Stimulated activated CD4-positive, alpha-beta T cell treated with anti-CD3 and anti-CD28 coated beads, Interleukin-2, amount 100 ng/mL, for 4 hours (primary cell): Measurements from ENCODE around the gene ZBTB43.
"Not testable (repeated sequence)": the region's sequence is repeated elsewhere in the genome, so short reads cannot be mapped to it uniquely, and the experiment has no call there.

ENCODE experiments used
- DNase-seq: peaks from one replicate; pipeline ENCODE4 v3.0.0-alpha.2; 2020; ENCODE audit warnings: low read depth

The ZBTB43 gene

GRCh38 chr9:126804696-126805553 is at the start of gene ZBTB43:
Gene ZBTB43 (plus strand): TSS chr9:126805040. CDS start chr9:126832510, 27,470 bp downstream.
- DNase-seq, result peak; percentile 98

- no peak for DNase-seq
Observed at GRCh38 chr9:126755317-126755875, 49.4 kb upstream of the ZBTB43 start.

GRCh38 chr9:126756238-126756637 is 48.6 kb upstream of the ZBTB43 start:
- no peak for DNase-seq

DNA sequence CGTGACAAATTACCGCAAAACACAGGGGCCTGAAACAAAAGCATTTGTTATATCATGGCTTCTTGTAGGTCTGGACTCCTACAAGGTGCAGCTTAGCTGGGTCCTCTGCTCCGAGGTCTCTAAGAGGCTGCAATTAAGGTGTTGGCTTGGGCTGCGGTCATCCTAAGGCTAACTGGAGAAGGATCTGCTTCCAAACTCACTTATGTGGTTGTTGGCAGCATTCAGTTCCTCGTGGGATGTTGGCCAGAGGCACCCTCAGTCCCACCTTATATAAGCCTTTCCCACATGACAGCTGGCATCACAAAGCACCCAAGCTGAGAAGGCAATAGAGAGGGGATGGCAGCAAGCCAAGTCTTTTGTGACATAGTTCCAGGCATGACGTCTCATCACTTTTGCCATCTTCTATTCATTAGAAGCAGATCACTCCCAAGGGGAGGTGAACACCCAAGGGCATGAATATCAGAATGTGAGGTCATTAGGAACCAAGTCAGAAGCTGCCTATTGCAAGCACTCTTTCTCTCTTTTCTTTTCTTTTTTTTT is 47.9 kb upstream of the ZBTB43 start:
- DNase-seq, result no peak

- DNase-seq, result no peak
Observed at GRCh38 chr9:126758916-126759585, 45.8 kb upstream of the ZBTB43 start.

DNA sequence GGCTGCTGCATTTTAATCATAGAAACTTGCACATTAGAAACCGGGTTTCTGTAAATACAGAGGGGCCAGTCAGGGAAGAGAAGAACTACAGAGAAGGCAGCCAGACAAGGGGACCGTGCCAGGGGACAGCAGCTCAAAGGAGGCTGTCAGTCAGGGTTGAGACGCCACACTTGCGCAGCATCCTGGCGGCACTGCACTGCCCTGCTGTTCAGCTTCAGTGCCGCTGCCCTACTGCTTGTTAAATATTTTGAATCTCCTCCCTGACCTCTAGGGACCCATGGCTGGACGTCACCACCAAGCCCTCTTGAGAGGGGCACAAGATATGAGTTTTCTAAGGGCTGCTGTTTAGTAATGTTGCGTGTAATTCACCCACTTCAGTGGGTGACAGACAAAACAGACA is 43.6 kb upstream of the ZBTB43 start:
- no peak for DNase-seq

DNA sequence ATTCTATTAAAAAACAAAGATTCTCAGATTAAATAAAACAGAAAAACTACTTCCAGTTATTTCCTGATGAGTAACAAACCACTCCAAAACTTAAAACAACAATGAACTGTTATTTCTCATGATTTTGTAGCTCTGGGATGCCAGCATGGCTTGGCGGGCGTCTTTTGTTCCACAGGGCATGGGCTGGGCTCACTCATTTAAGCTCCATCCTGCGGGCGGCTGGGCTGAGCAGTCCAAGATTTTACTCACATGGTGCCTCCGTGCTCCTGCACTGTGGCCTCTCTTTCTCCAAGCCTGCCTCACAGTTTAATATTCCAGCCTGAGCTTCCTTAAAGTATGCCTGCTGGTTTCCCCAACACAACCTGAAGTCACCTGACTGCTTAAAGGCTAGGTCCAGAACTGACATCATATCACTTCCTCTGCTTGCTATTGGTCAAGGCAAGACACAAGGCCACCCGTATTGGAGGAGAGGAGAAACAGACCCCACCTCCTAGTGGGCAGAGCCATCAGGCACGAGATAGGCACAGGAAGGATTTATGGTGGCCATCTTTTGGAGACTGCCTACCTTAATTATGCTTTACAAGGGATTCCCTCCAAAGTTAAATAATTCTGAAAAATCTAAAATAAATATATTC is 41.6 kb upstream of the ZBTB43 start:
- DNase-seq, result no peak

- DNase-seq, result no peak
Observed at GRCh38 chr9:126773004-126773607, 31.7 kb upstream of the ZBTB43 start.

DNA sequence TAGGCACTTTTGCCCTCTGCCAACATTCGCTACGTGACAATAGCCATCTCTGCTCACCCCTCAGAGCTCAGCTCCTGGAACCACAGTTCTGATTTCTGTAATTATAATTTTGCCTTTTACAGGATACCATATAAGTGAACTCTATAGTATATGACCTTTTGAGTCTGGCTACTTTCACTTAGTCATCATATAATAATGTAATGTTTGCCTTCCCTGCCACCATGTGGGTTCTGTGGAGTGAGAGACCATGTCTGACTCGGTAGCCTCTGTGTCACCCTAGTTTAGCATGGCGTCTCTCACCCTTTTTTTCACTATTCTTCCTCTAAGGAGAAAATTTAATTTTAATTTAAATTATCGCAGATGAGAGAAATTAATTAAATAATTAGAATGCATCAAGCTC is 28.9 kb upstream of the ZBTB43 start:
- no peak for DNase-seq

- no peak for DNase-seq
Observed at GRCh38 chr9:126777733-126778132, 27.1 kb upstream of the ZBTB43 start.

GRCh38 chr9:126778141-126778540 is 26.7 kb upstream of the ZBTB43 start:
- DNase-seq, result no peak

- DNase-seq, result not testable (repeated sequence)
Observed at GRCh38 chr9:126778696-126779095, 26.1 kb upstream of the ZBTB43 start.

- DNase-seq, result peak; percentile 75
Observed at GRCh38 chr9:126781186-126782052, 23.4 kb upstream of the ZBTB43 start.

- DNase-seq, result no peak
Observed at GRCh38 chr9:126782053-126782388, 22.8 kb upstream of the ZBTB43 start.

- no peak for DNase-seq
Observed at GRCh38 chr9:126783949-126784348, 20.9 kb upstream of the ZBTB43 start.

DNA sequence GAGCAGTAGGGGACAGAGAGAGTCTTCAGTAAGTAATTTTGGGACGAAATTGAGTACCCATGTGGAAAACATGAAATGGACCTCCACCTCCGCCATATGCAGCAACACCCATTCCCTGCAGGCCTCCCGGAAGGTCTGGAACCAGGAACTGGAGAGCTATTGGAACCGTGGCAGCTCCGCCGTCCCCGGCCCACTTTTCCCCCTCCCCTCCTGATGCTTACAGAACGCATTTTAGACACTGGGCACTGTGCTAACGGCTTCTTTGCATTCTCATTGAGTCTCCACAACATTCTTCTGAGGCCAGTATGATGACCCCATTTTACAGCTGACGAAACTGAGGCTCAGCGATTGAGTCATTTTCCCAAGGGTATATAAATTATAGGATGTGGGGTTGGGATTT is 20.4 kb upstream of the ZBTB43 start:
- no peak for DNase-seq

DNA sequence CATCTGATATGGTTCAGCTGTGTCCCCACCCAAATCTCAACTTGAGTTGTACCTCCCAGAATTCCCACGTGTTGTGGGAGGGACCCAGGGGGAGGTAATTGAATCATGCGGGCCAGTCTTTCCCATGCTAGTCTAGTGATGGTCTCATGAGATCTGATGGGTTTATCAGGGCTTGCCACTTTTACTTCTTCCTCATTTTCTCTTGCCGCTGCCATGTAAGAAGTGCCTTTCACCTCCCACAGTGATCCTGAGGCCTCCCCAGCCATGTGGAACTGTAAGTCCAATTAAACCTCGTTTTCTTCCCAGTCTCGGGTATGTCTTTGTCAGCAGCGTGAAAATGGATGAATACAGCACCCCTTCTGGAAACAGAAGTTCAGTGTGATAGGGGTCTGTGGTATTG is 20.0 kb upstream of the ZBTB43 start:
- not testable (repeated sequence) for DNase-seq

- DNase-seq, result no peak
Observed at GRCh38 chr9:126788046-126788445, 16.8 kb upstream of the ZBTB43 start.

- DNase-seq, result no peak
Observed at GRCh38 chr9:126788634-126789349, 16.0 kb upstream of the ZBTB43 start.

GRCh38 chr9:126790561-126790960 is 14.3 kb upstream of the ZBTB43 start:
- no peak for DNase-seq
